SU-DHL-6 (cell line): ENCODE data around the gene P4HA1.

Source experiments
- CTCF ChIP-seq: fragments of 200-600 bp; sonication (generic); IDR thresholded peaks from one replicate; pipeline ENCODE4 v1.5.1; 2017; ENCODE audit warnings: antibody characterized with exemption, mild to moderate bottlenecking, low read length, moderate library complexity; ENCODE audit not compliant: insufficient read depth, poor library complexity, severe bottlenecking
- EZH2phosphoT487 ChIP-seq: fragments of 200-600 bp; sonication (generic), shearing (Covaris generic); conservative IDR thresholded peaks from 2 replicates; pipeline ENCODE4 v1.6.1; 2018; ENCODE audit warnings: mild to moderate bottlenecking, antibody characterized with exemption, low read length, moderate library complexity, mixed read lengths

GRCh38 chr10:73003822-73004221 lies 92.8 kb downstream of the P4HA1 start:
- TF ChIP-seq CTCF (no peak), EZH2phosphoT487 (no peak)
